Osteoblast (primary cell): ENCODE data around the gene ASRGL1. TPM values are rescaled to one million over a fixed set of nuclear protein-coding genes. Genes with fewer than 3 reads are reported as not detected.

Source experiments
- DNase-seq: peaks from one replicate; pipeline ENCODE4 v3.0.0; 2011; ENCODE audit warnings: low spot score, mixed read lengths; ENCODE audit not compliant: insufficient read length; ENCODE audit errors: missing footprints
- H2AFZ ChIP-seq: 2 replicates; pipeline ENCODE4 v1.6.0; 2011; ENCODE audit warnings: mild to moderate bottlenecking, low read length
- H3K27ac ChIP-seq: 2 replicates; pipeline ENCODE4 v1.5.1; 2011; ENCODE audit warnings: mild to moderate bottlenecking, low read depth, low read length, moderate library complexity
- H3K27me3 ChIP-seq: 2 replicates; pipeline ENCODE4 v1.6.0; 2012; ENCODE audit warnings: mild to moderate bottlenecking, control low read depth, inconsistent platforms, low read length, moderate library complexity; ENCODE audit not compliant: insufficient read depth
- H3K36me3 ChIP-seq: 2 replicates; pipeline ENCODE4 v1.5.1; 2011; ENCODE audit warnings: mild to moderate bottlenecking, low read length, control low read depth, moderate library complexity; ENCODE audit not compliant: insufficient read depth
- H3K4me1 ChIP-seq: 2 replicates; pipeline ENCODE4 v1.5.1; 2011; ENCODE audit warnings: mild to moderate bottlenecking, low read length, control low read depth, moderate library complexity; ENCODE audit not compliant: insufficient read depth
- H3K4me2 ChIP-seq: 2 replicates; pipeline ENCODE4 v1.6.0; 2011; ENCODE audit warnings: mild to moderate bottlenecking, low read length; ENCODE audit not compliant: insufficient read depth
- H3K4me3 ChIP-seq: fragments of 200-600 bp; sonication (generic); 3 replicates; pipeline ENCODE4 v1.5.1; 2012; ENCODE audit warnings: mild to moderate bottlenecking, low read length, inconsistent platforms; ENCODE audit not compliant: insufficient read depth
- H3K79me2 ChIP-seq: 2 replicates; pipeline ENCODE4 v1.6.0; 2012; ENCODE audit warnings: mild to moderate bottlenecking, low read length, control low read depth, inconsistent platforms; ENCODE audit not compliant: insufficient read depth
- H3K9me3 ChIP-seq: 2 replicates; pipeline ENCODE4 v1.5.1; 2011; ENCODE audit warnings: low read depth, low read length, control low read depth
- H4K20me1 ChIP-seq: 2 replicates; pipeline ENCODE4 v1.6.0; 2012; ENCODE audit warnings: mild to moderate bottlenecking, low read length, control low read depth; ENCODE audit not compliant: insufficient read depth
- CTCF ChIP-seq: IDR thresholded peaks from 2 replicates; pipeline ENCODE4 v1.5.1; 2011; ENCODE audit warnings: mild to moderate bottlenecking, low read depth, low read length, moderate library complexity; ENCODE audit errors: extremely low read depth
- total RNA-seq: library from RNA; depleted of rRNA; stranded (reverse); fragments of >200 nt; gene quantifications from 2 replicates; pipeline ENCODE4 v1.2.3, GENCODE V29; 2012

Gene ASRGL1
- total RNA-seq, 1 donor = 0.36 TPM

- Histone ChIP-seq H3K27ac (no peak overlapping the region), H4K20me1 (no peaks in the 10 kb centered on the region), H2AFZ (no peak overlapping the region), H3K27me3 (no peaks in the 10 kb centered on the region), H3K4me1 (peaks cover 14% of the 10 kb centered on the region), H3K79me2 (no peaks in the 10 kb centered on the region), H3K4me2 (no peak overlapping the region), H3K36me3 (no peaks in the 10 kb centered on the region), H3K4me3 (no peak overlapping the region), H3K9me3 (no peaks in the 10 kb centered on the region)
- DNase-seq = no peak
- TF ChIP-seq CTCF = no peak
Observed at GRCh38 chr11:62404435-62404834, 67.2 kb downstream of the ASRGL1 start.

GRCh38 chr11:62404901-62405300, 67.7 kb downstream of the ASRGL1 start:
- Histone ChIP-seq H3K27ac (no peak overlapping the region), H3K4me3 (no peak overlapping the region), H3K4me1 (peaks cover 14% of the 10 kb centered on the region), H3K27me3 (no peaks in the 10 kb centered on the region), H2AFZ (no peak overlapping the region), H3K4me2 (no peak overlapping the region), H3K9me3 (no peaks in the 10 kb centered on the region), H3K36me3 (no peaks in the 10 kb centered on the region), H4K20me1 (no peaks in the 10 kb centered on the region), H3K79me2 (no peaks in the 10 kb centered on the region)
- no peak for DNase-seq
- no peak for TF ChIP-seq CTCF

GRCh38 chr11:62406034-62406433, 68.8 kb downstream of the ASRGL1 start:
- Histone ChIP-seq H3K27ac (no peak overlapping the region), H3K79me2 (no peaks in the 10 kb centered on the region), H3K27me3 (no peaks in the 10 kb centered on the region), H4K20me1 (no peaks in the 10 kb centered on the region), H3K36me3 (no peaks in the 10 kb centered on the region), H3K4me3 (no peak overlapping the region), H3K9me3 (no peaks in the 10 kb centered on the region), H2AFZ (no peak overlapping the region), H3K4me2 (no peak overlapping the region), H3K4me1 (peaks cover 3% of the 10 kb centered on the region)
- DNase-seq = peak; percentile 77
- no peak for TF ChIP-seq CTCF

- Histone ChIP-seq H3K27me3 (no peaks in the 10 kb centered on the region), H3K4me1 (no peaks in the 10 kb centered on the region), H3K79me2 (no peaks in the 10 kb centered on the region), H3K4me3 (no peak overlapping the region), H3K36me3 (no peaks in the 10 kb centered on the region), H3K4me2 (no peak overlapping the region), H3K27ac (no peak overlapping the region), H2AFZ (no peak overlapping the region), H3K9me3 (no peaks in the 10 kb centered on the region), H4K20me1 (no peaks in the 10 kb centered on the region)
- no peak for TF ChIP-seq CTCF
- no peak for DNase-seq
Observed at GRCh38 chr11:62409831-62410230, 72.6 kb downstream of the ASRGL1 start.
